Mucosa of descending colon (tissue), 3 donors: ENCODE data around the gene PDGFB. TPM values are rescaled to one million over a fixed set of nuclear protein-coding genes. Genes with fewer than 3 reads are reported as not detected.

Source experiments
- ATAC-seq: fragments of 200-7000 bp; cut with Tn5 transposase; one replicate; pipeline ENCODE4 v1.9.1; 2020; ENCODE audit warnings: mild to moderate bottlenecking, moderate library complexity
- DNase-seq, 3 donors: peaks; one replicate each; pipeline ENCODE4 v3.0.0-alpha.2; 2020
- H3K36me3 ChIP-seq: fragments of 200-600 bp; one replicate; pipeline ENCODE4 v1.8.0; 2021; ENCODE audit warnings: low read depth, mild to moderate bottlenecking
- H3K4me1 ChIP-seq: fragments of 200-600 bp; one replicate; pipeline ENCODE4 v1.8.0; 2021; ENCODE audit warnings: low read depth, mild to moderate bottlenecking
- H3K4me3 ChIP-seq: fragments of 200-600 bp; one replicate; pipeline ENCODE4 v1.8.0; 2021; ENCODE audit warnings: mild to moderate bottlenecking
- H3K9me3 ChIP-seq: fragments of 200-600 bp; one replicate; pipeline ENCODE4 v1.8.0; 2021; ENCODE audit warnings: mild to moderate bottlenecking
- intact Hi-C, 2 donors: fragments of 100-400 bp; cut with DNase I in 1 of 2; cut with micrococcal nuclease in 1 of 2; formaldehyde crosslinking; loops; one replicate each; pipeline versions ENCODE4 v1.11.0 to v1.11.1; 2022; cut with DNase I, micrococcal nuclease
- total RNA-seq, 3 donors: library from RNA; stranded (reverse); fragmentation: NEBNext Ultra II Directional in 2 of 3; extraction: Animal tissue kit (Norgen Biotek cat#: 25700) in 2 of 3; gene quantifications; one replicate each; pipeline versions ENCODE4 v1.2.1 to v1.2.4, GENCODE V29; 2021 to 2023
- TF ChIP-seq, protein P1 (sequence below): fragments of 200-600 bp; IDR thresholded peaks from one replicate; pipeline ENCODE4 v1.8.0; 2022; ENCODE audit warnings: antibody characterized with exemption, mild to moderate bottlenecking
- donor health status: DM: no; HTN: no; CAD: no; lungs with moderate emphysema.
- donor health status: DM: no; HTN: no; CAD: no.
- donor health status: DM: no; HTN: yes; CAD: no.

Gene PDGFB
- total RNA-seq, 3 donors from 2014 or later: 1.8 to 16.6 (median 5.4) TPM

- Histone ChIP-seq H3K4me1 (no peaks in the 10 kb centered on the region), H3K9me3 (peaks cover 4% of the 10 kb centered on the region), H3K4me3 (no peak overlapping the region), H3K36me3 (no peaks in the 10 kb centered on the region)
- DNase-seq: no peak
- intact Hi-C loops: no loop called here
- no peak for ATAC-seq
- TF ChIP-seq, protein P1, sequence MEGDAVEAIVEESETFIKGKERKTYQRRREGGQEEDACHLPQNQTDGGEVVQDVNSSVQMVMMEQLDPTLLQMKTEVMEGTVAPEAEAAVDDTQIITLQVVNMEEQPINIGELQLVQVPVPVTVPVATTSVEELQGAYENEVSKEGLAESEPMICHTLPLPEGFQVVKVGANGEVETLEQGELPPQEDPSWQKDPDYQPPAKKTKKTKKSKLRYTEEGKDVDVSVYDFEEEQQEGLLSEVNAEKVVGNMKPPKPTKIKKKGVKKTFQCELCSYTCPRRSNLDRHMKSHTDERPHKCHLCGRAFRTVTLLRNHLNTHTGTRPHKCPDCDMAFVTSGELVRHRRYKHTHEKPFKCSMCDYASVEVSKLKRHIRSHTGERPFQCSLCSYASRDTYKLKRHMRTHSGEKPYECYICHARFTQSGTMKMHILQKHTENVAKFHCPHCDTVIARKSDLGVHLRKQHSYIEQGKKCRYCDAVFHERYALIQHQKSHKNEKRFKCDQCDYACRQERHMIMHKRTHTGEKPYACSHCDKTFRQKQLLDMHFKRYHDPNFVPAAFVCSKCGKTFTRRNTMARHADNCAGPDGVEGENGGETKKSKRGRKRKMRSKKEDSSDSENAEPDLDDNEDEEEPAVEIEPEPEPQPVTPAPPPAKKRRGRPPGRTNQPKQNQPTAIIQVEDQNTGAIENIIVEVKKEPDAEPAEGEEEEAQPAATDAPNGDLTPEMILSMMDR: no peak
These were observed 35.5 kb upstream of the PDGFB start for GRCh38 chr22:39280250-39280649.

DNA sequence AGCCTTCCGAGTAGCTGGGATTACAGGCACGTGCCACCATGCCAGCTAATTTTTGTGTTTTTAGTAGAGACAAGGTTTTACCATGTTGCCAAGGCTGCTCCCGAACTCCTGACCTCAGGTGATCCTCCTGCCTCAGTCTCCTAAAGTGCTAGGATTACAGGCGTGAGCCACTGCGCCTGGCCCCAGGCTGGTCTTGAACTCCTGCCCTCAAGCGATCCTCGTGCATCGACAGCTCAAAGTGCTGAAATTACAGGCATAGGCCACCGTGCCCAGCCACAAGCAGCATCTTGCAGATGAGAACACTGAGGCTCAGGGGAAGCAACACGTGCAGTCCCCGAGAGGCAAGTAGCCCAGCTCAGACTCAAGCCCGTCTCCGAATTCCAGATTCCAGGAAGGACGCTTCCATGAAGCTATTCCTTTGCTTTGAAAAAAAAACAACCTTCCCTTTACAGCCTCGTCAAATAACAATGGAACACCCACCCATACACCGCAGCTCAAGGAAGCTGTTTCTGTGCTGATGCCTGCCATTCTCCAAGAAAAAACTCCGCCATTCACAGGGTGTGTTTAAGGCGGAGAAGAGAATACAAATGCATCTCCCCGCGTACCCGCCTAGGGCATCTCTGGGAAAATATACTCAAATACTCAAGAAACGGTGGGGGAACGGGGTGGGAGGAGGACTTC, 34.5 kb upstream of the PDGFB start:
- ATAC-seq (no peak), DNase-seq (no peak)
- Histone ChIP-seq H3K9me3 (no peaks in the 10 kb centered on the region), H3K36me3 (no peaks in the 10 kb centered on the region), H3K4me3 (no peak overlapping the region), H3K4me1 (no peaks in the 10 kb centered on the region)
- TF ChIP-seq, protein P1: no peak
- intact Hi-C loops: no loop called here

GRCh38 chr22:39278040-39278439, 33.3 kb upstream of the PDGFB start:
- H3K4me3 ChIP-seq: no peak overlapping the region
- H3K9me3 ChIP-seq: no peaks in the 10 kb centered on the region
- ATAC-seq (no peak), DNase-seq (no peak)
- intact Hi-C loops: no loop called here
- no peaks in the 10 kb centered on the region for H3K4me1 ChIP-seq
- no peaks in the 10 kb centered on the region for H3K36me3 ChIP-seq
- TF ChIP-seq, protein P1: no peak

- ATAC-seq: no peak
- TF ChIP-seq, protein P1: no peak
- H3K4me1 ChIP-seq: no peaks in the 10 kb centered on the region
- H3K36me3 ChIP-seq: no peaks in the 10 kb centered on the region
- no peak overlapping the region for H3K4me3 ChIP-seq
- intact Hi-C loops: no loop called here
- H3K9me3 ChIP-seq: no peaks in the 10 kb centered on the region
- no peak for DNase-seq
These were observed 32.4 kb upstream of the PDGFB start for GRCh38 chr22:39277142-39277607.

DNA sequence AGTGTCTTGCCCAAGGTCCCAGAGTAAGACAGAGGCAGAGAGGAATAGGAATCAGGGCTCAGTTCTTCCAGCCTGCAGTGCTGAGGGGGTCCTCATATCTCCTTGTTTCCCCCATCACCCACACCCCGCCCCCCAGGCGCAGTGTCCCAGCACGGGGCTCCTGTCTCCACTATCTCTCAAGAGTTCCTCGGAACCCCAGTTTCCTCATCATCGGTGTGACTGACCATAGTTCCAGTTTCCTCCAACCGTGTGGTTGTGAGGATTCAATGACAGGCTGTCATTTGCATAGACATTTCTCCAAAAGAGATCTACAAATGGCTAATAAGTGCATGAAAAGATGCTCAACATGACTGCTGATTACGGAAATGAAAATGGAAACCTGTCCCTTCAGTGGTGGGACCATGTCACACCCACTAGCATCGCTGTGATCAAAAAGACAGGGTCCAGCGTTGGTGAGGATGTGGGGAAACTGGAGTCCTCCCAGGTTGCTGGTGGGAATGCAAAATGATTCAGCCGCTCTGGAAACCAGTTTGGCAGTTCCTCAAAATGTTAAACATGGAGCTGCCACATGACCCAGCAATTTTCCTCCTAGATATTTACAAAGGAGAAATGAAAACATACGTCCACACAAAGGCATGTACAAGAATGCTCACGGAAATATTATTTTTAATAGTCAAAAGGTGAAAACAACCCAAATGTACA, 31.8 kb upstream of the PDGFB start:
- no peak overlapping the region for H3K4me3 ChIP-seq
- no peaks in the 10 kb centered on the region for H3K4me1 ChIP-seq
- no peak for ATAC-seq
- H3K36me3 ChIP-seq: no peaks in the 10 kb centered on the region
- no peak for DNase-seq
- TF ChIP-seq, protein P1: no peak
- H3K9me3 ChIP-seq: no peaks in the 10 kb centered on the region
- intact Hi-C loops: no loop called here
